ENCODE data around the gene EBF3.

- no peak for TF ChIP-seq EZH2 (IDR thresholded peaks at IDR 0.05)
- TF ChIP-seq POLR2AphosphoS5 (IDR thresholded peaks at IDR 0.05; ENCODE audit: borderline replicate concordance, low read depth, low read length), result no peak
- no peak for TF ChIP-seq FOXP2 (optimal IDR thresholded peaks at IDR 0.05; ENCODE audit: control extremely low read depth, extremely low read length, insufficient read depth)
These were observed 1.0 kb downstream of the EBF3 start for GRCh38 chr10:129962872-129963640.
